Kidney (tissue), 14 donors: ENCODE data around the gene PCDH9. TPM values are rescaled to one million over a fixed set of nuclear protein-coding genes. Genes with fewer than 3 reads are reported as not detected.

Source experiments
- DNase-seq, 5 donors: peaks; one replicate each; pipeline ENCODE4 v3.0.0-alpha.2; 2013 to 2020
- FAIRE-seq: peaks from 2 replicates; lab custom pipeline; 2012; peaks lifted over from hg19 to GRCh38; lab: Jason Lieb, UNC
- H3K27ac ChIP-seq, 2 donors: one replicate each; pipeline ENCODE4 v1.7.0; 2013; ENCODE audit warnings: low read depth in 2 of 2, low read length in 2 of 2, inconsistent platforms in 1 of 2
- H3K27me3 ChIP-seq: one replicate; pipeline ENCODE4 v1.7.1; 2013; ENCODE audit warnings: low read length, inconsistent platforms; ENCODE audit not compliant: control insufficient read depth, insufficient read depth
- H3K36me3 ChIP-seq, 3 donors: one replicate each; pipeline versions ENCODE4 v1.7.0 to v1.7.1; 2013; ENCODE audit warnings: low read length in 3 of 3, control low read depth in 1 of 3, inconsistent platforms in 1 of 3; ENCODE audit not compliant: insufficient read depth in 3 of 3, control insufficient read depth in 2 of 3
- H3K4me1 ChIP-seq, 3 donors: one replicate each; pipeline versions ENCODE4 v1.7.0 to v1.7.1; 2013; ENCODE audit warnings: low read length in 3 of 3, inconsistent platforms in 1 of 3, low read depth in 1 of 3; ENCODE audit not compliant: control insufficient read depth in 2 of 3, insufficient read depth in 2 of 3
- H3K4me3 ChIP-seq, 3 donors: one replicate each; pipeline versions ENCODE4 v1.7.0 to v1.8.1; 2013; ENCODE audit warnings: low read length in 3 of 3, control low read depth in 1 of 3, inconsistent platforms in 1 of 3
- H3K9ac ChIP-seq, 3 donors: one replicate each; pipeline versions ENCODE4 v1.7.0 to v1.7.1; 2013; ENCODE audit warnings: low read length in 3 of 3, control low read depth in 1 of 3, inconsistent platforms in 1 of 3
- H3K9me3 ChIP-seq, 3 donors: one replicate each; pipeline versions ENCODE4 v1.7.0 to v1.7.1; 2013; ENCODE audit warnings: low read length in 3 of 3, control low read depth in 1 of 3, inconsistent platforms in 1 of 3; ENCODE audit not compliant: control insufficient read depth in 2 of 3, insufficient read depth in 1 of 3
- CTCF ChIP-seq: IDR thresholded peaks from 3 replicates; pipeline ENCODE4 v1.5.1; 2012; ENCODE audit warnings: mild to moderate bottlenecking, moderate library complexity, borderline replicate concordance; ENCODE audit not compliant: insufficient read depth; ENCODE audit errors: extremely low read depth
- intact Hi-C: fragments of 100-400 bp; cut with DNase I; formaldehyde crosslinking; loops from one replicate; pipeline ENCODE4 v1.11.1; 2022
- polyA plus RNA-seq: library from polyadenylated mRNA; stranded (reverse); fragments of 350-450 nt; fragmentation: Illumina TruSeq; extraction: RNeasy Lipid Tissue Mini Kit (QIAGEN cat#74804); gene quantifications from one replicate; pipeline ENCODE4 v1.2.3, GENCODE V29; 2014; ENCODE audit warnings: low read depth, low replicate concordance; ENCODE audit not compliant: insufficient read depth
- total RNA-seq: library from RNA; stranded (reverse); fragmentation: NEBNext Ultra II Directional; extraction: Animal tissue kit (Norgen Biotek cat#: 25700); gene quantifications from one replicate; pipeline ENCODE4 v1.2.1, GENCODE V29; 2021
- donor health status: control.
- donor health status: control.
- donor health status: control.
- donor health status: control.
- donor health status: control.
- donor health status: DM: yes; HTN: yes; CAD: no.
- donor health status: Normal renal cell carcinoma (clear cell type).

Gene PCDH9
- total and polyA plus RNA-seq, 2 donors from 2014 or later = 1.6 to 9.5 TPM

DNA sequence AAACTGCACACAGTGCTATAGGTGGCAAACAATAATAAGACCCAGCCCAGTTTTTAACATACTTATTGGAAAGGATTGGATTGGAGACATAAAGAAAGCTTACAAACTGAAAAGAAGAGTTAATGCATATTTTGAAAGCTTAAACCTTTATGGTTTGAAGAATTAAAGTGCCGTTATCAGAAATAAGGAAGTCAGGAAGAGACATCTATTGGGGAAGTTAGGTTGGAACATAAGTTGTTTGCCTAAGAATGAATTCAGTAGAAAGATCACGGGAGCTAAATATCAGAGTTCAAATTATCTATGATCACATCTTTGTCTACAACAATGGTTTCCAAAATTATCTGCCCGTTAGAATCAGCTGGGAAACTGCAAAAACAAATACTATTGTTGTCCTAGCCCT lies 767.9 kb downstream of the PCDH9 start:
- no peaks in the 10 kb centered on the region for H3K27me3 ChIP-seq
- no peak for DNase-seq
- intact Hi-C loops = no loop called here
- no peaks in the 10 kb centered on the region for H3K9me3 ChIP-seq
- TF ChIP-seq CTCF = no peak
- H3K4me3 ChIP-seq = no peak overlapping the region
- FAIRE-seq = no peak
- no peak overlapping the region for H3K27ac ChIP-seq
- H3K4me1 ChIP-seq = no peaks in the 10 kb centered on the region
- H3K36me3 ChIP-seq = no peaks in the 10 kb centered on the region
- no peak overlapping the region for H3K9ac ChIP-seq

- Histone ChIP-seq H3K9me3 (no peaks in the 10 kb centered on the region), H3K36me3 (no peaks in the 10 kb centered on the region), H3K9ac (no peak overlapping the region), H3K27ac (no peak overlapping the region), H3K27me3 (no peaks in the 10 kb centered on the region), H3K4me1 (no peaks in the 10 kb centered on the region), H3K4me3 (no peak overlapping the region)
- intact Hi-C loops = no loop called here
- DNase-seq = no peak
- TF ChIP-seq CTCF = no peak
- FAIRE-seq = no peak
Measured at GRCh38 chr13:66461021-66461420, 769.1 kb downstream of the PCDH9 start.

- H3K4me1 ChIP-seq = no peaks in the 10 kb centered on the region
- intact Hi-C loops = no loop called here
- FAIRE-seq = no peak
Measured at GRCh38 chr13:66459634-66460033, 770.5 kb downstream of the PCDH9 start.

More at GRCh38 chr13:66459634-66460033, 770.5 kb downstream of the PCDH9 start:
- no peak overlapping the region for H3K4me3 ChIP-seq
- TF ChIP-seq CTCF = no peak
- H3K9me3 ChIP-seq = no peaks in the 10 kb centered on the region
- no peaks in the 10 kb centered on the region for H3K27me3 ChIP-seq
- no peak for DNase-seq
- H3K27ac ChIP-seq = no peak overlapping the region
- H3K9ac ChIP-seq = no peak overlapping the region
- H3K36me3 ChIP-seq = no peaks in the 10 kb centered on the region
